D721Med (cell line): ENCODE measurements around the gene ACSBG1.
"Not testable (repeated sequence)": the region's sequence is repeated elsewhere in the genome, so short reads cannot be mapped to it uniquely, and the experiment has no call there.

Experiments
- DNase-seq: peaks from one replicate; pipeline ENCODE4 v3.0.0; 2011; ENCODE audit warnings: low spot score; ENCODE audit not compliant: insufficient read length
- FAIRE-seq: peaks from 2 replicates; lab custom pipeline; 2011; peaks lifted over from hg19 to GRCh38; lab: Jason Lieb, UNC
- CTCF ChIP-seq: IDR thresholded peaks from 2 replicates; pipeline ENCODE4 v1.5.1; 2012; ENCODE audit warnings: mild to moderate bottlenecking, control low read depth; ENCODE audit not compliant: insufficient read depth; ENCODE audit errors: missing control alignments

The ACSBG1 gene

GRCh38 chr15:78154955-78155354 is 79.4 kb downstream of the ACSBG1 start:
- FAIRE-seq (no peak), DNase-seq (no peak)
- TF ChIP-seq CTCF = no peak

- not testable (repeated sequence) for FAIRE-seq, DNase-seq
Measured at GRCh38 chr15:78151075-78151474, 83.3 kb downstream of the ACSBG1 start.

- DNase-seq = no peak
- TF ChIP-seq CTCF = no peak
- FAIRE-seq = no peak
Measured at GRCh38 chr15:78149805-78150751, 84.3 kb downstream of the ACSBG1 start.

- peak; percentile 75 for DNase-seq
- no peak for FAIRE-seq
- TF ChIP-seq CTCF = no peak
Measured at GRCh38 chr15:78149068-78149804, 85.1 kb downstream of the ACSBG1 start, which contains the start of gene IDH3A. Gene IDH3A (plus strand): TSS chr15:78149362. CDS start chr15:78149404, 42 bp downstream.

GRCh38 chr15:78148392-78149067 is 85.8 kb downstream of the ACSBG1 start:
- no peak for DNase-seq
- no peak for TF ChIP-seq CTCF
- no peak for FAIRE-seq

GRCh38 chr15:78147566-78147965 is 86.8 kb downstream of the ACSBG1 start:
- TF ChIP-seq CTCF = no peak
- no peak for FAIRE-seq

More at GRCh38 chr15:78147566-78147965, 86.8 kb downstream of the ACSBG1 start:
- no peak for DNase-seq
